Activated CD4-positive, alpha-beta T cell treated with anti-CD3 and anti-CD28 coated beads, Interleukin-2, amount 50 U/mL, for 24 hours (primary cell): ENCODE data around the gene RYK.
"Not testable (repeated sequence)": the region's sequence is repeated elsewhere in the genome, so short reads cannot be mapped to it uniquely, and the experiment has no call there.

Experiments
- DNase-seq, 2 donors: peaks; one replicate each; pipeline ENCODE4 v3.0.0-alpha.2; 2020; ENCODE audit warnings: low read depth in 1 of 2, low spot score in 1 of 2

RYK gene

DNA sequence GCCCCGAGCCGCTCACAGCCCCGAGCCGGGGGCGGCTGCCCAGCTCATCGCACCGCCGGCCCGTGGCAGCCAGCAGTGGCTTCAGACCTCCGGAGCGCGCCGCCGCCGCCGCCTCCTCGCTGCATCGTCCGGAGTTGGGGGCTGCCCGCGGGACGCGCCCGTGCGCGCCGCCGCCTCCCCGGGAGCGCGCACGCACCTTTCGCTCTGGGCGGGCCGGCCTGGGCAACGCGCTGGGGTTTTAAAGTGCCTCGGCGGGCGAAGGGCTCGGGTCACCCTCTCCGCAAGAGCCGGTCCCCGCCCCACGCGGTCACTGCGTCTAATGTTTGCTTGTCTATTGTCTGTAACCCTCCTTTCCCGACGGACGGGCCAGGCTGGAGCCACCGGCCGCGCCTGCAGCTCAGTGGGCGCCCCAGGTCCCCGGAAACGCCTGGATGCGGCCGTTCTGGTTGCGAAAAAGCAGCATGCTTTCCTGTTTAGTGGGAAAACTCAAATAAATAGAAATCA is at the start of gene RYK:
RYK (minus strand) TSS at position 143 of the 504 bp plus-strand sequence. CDS start 205 bp downstream, outside the sequence.
- DNase-seq: peak; percentile 55

DNA sequence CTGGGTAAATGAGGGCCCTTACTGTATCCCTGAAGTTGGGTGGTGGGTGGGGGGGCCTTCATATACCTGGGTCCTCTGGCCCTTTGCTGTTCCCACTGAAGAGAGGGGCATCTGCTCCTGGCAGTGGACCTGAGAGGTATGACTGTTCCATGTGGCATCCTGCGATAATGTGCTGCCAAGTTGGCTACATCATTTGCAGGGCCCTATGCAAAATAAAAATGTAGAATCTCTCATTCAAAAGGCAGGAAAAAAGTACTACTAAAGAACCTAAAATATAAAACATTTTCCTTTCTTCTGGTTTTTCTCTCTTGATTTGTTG is 49.2 kb upstream of the RYK start:
- DNase-seq: no peak

DNA sequence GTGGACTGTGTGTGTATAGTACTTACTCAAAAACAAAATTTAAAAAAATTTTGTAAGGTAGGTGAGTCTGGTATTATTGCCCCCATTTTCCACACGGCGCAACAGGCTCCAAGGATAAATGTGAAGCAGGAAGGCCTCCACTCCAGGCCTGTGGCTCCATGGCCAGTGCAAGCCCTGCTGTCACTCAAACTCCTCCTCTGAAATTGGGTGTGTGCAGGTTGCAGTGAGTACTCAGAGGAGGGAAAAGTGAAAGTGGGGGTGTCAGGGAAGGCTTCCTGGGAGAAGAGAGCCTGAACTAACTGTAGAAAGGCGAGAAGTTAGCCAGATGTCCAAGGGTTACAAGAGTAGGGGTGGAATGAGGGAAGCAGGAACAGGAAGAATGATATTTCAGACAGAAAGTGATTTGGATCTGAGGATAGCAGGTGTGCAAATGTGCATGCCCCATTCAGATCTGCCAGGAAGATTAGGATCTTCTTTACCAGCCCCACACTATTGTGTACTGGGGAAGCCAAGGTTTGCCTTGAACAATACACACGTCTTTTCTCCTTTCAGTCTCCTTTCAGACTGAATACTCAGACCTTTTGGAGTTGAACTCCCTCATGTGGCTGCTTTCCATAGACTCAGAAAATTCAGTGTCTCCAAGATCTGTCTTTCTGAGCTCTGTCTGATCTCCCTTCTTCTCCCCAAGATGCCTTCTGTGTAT is 48.7 kb upstream of the RYK start:
- DNase-seq: no peak

DNA sequence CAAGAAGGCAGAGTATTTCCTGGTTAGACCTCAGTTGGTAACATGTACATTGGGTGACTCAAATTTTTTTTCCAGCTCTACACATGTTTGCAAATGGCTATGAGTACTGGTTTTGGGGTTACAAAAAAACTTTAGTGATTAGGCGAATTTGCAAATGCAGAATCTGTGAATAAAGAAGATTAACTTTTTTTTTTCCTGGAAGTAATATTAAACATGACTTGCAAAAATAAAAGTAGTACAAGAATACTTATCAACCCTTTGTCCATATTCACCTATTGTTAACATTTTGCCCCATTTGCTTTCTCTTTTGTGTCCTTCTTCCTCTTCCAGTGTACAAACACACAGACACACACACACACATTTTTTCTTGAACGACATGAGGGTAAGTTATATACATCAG is 47.6 kb upstream of the RYK start:
- DNase-seq: no peak

DNA sequence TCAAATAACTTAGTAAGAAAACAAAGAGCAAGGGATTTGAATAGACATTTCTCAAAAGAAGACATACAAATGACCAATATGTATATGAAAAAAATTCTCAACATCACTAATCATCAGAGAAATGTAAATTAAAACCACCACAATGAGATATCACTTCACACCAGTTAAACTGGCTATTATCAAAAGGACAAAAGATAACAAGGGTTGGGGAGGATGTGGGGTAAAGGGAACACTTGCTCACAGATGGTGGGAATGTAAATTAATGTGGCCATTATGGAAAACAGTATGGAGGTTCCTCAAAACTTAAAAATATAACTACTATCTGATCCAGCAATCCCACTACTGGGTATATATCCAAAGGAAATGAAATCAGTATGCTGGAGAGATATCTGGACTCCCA is 46.0 kb upstream of the RYK start:
- no peak for DNase-seq

DNA sequence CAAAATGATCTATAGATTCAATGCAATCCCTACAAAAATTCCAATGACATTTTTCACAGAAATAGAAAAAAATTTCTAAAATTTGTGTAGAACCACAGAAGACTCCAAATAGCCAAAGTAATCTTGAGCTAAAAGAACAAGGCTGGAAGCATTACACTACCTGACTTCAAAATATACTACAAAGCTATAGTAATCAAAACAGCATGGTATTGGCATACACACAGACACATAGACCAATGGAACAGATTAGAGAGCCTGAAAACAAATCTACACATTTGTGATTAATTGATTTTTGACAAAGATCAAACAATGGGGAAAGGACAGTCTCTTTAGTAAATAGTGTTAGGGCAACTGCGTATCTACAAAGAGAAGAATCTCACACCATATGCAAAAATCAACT is 45.3 kb upstream of the RYK start:
- no peak for DNase-seq

DNA sequence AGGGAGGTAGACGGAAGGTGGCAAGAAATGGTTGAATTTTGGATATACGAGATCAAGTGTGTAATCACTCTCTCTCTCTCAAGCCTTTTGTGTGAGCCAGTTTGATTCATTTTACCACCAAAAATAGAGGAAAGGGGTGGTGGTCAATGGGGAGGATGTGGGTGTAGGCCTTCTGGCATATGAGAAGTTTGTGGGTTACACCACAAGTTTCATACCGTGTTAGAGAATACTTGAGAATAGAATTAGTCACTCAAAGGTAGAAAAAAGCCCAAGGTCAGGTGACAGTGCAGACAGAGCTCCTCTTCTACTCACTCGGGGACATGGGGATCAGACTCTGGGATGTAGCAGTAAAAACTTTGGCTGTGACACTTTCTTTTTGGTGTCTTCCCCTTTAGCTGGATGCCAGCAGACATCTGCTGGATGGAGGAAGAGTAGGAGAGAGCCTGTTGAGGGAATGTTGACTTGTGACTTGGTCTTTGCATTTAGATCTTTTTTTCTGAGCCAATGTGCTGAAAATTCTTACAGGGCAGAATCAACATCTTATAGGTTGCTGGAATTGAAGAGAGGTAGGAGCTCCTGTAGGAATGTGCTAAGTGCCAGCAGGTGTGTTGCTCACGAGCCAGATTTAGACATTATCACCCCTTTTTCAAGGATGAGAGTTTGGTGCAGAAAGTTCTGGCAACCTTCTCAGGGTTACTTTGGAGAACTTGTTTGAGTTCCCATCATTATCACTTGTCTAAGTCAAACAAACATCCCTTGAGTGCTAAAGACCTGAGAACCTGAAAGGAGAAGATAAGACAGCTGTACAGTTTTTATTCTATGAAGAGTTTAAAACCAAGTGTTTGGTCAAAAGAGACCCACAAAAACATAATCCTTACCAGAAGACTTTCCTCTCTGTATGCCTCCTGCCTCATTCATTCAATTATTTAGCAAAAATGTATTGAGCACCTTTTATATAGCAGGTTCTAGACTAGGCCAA is 43.9 kb upstream of the RYK start:
- peak in 1 of 2 donors; percentile 61 for DNase-seq

DNA sequence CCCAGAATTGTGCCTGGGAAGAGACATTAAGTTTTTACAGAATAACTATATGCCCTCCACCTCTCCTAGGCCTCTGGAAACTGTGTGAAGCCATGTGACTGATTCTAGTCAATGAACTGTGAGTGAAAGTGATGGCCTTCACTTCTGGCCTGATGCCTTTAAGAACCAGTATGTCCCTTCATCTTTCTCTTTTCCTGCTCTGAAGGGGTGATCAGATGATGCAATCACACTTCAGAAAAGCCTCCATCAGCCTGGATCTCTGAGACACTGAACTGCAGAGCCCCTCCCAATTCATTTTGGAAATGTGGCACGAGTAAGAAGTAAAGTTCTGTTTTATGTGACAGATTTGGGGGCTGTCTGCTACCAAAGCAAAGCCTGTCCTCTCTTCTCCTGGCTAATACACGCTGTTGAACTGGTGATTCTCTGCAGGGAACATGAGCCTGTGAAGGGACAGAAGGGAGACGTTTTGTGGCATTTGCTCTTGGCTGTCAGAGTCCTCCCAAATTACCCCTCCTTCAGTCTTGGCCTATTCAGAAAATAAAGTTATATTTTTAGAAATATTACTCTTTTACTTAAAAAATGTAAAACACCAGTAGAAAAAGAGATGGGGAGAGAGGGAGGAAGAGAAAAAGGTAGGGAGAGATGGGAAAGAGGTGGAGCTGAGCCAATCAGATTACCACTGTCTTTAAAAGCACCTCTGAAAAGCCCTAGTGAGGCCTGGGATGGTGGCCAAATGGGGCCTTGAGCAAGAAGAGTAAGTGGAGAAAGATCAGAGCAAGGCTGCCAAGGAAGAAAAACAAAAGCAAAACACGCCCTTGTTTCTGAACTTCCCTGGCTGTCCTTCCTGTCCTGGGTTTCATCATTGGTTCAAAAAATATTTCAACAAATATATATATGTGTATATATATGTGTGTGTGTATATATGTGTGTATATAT is 40.9 kb upstream of the RYK start:
- DNase-seq: no peak

DNA sequence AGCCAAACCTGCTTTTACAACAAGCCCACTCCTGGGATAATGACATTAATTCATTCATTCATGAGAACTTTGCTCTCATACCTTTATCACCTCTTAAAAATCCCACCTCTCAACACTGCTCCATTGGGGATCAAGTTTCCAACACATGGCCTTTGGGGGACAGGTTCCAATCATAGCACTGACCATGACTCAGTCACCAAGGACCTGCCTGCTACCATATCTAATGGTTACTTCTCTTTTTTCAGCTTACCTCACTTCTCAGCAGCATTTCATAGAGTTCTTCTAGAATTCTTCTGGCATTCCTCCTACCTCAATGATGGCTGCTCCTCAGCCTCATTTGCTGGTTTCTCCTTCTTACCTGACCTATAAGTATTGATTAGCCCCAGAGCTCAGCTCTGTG is 36.9 kb upstream of the RYK start:
- DNase-seq: no peak

DNA sequence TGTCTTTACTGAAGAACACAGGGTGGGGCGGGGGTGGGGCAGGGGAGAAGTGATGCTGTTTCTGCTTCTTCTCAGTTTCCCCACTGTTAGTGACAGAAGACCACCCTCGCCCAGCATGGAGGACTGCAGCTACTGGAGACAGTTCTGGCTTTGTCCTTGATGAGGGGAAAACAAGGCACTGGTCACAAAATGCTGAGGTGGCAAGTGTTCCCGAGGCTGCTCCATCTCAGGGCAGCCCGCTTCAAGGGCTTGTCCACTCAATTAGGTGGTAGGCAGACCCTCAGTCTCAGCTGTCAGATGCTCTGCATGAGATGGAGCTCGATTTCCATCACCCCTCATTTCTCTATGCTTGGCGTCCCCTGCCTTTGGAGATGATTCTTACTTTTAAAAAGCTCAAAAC is 33.8 kb upstream of the RYK start:
- DNase-seq: no peak

DNA sequence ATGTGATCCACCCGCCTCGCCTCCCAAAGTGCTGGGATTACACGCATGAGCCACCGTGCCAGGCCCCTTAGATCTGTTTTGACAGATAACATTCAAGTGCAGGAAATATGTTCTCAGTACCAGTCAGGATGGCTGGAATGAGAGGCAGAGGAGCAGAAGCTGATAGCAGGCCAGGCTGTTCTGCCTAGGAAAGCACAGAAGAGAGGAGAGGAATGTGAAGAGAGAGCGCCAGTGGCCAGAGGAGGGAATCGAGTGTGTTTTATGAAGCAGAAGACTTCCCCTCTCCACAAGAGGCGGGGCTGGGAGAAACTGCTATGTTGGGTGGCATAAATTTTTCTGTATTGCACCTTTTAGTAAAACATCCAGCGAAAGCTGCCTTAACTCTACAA is 32.0 kb upstream of the RYK start:
- no peak for DNase-seq

DNA sequence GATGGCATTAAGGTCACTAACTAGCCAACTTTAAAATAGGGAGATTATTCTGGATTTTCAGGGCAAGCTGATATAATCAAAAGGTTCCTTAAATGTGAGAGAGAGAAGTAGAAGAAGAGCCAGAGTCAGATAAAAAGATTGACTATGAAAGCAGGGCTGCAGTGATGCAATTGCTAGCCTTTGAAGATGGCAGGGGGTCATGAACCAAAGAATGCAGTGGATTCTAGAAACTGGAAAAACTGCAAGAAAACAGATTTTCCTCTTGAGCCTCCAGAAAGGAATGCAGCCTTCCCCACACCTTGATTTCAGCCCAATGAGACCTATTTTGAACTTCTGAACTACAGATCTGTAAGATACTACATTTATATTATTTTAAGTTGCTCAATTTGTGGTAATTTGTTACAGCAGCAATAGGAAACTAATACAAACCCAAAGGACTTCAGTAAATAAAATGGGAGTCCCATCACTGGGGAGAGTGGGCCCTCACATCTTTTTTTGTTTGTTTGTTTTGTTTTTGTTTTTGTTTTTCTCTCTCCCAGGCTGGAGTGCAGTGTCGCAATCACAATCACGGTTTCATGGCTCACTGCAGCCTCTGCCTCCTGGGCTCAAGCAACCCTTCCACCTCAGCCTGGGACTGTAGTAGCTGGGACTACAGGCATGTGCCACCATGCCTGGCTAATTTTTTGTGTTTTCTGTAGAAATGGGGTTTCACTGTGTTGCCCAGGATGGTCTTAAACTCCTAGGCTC is 31.4 kb upstream of the RYK start:
- DNase-seq: no peak

DNA sequence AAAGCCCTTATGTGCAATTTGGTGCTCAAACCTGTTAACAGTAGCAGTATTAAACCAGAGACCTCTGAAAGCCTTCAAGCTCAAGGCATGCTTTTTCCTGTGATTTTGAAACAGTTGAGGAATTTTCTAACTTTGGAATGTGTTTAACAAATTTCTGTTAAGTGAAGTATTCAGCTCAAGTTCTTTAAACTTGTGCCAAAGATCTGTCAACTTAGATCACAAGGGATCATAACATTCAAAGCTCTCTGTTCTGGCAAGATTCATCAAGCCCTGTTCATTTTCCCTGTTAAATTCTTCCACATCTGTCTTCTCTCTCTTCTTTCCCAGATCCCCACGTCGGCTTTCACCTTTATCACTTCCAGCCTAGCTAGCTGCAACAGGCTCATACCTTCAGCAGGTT is 28.8 kb upstream of the RYK start:
- DNase-seq: no peak

DNA sequence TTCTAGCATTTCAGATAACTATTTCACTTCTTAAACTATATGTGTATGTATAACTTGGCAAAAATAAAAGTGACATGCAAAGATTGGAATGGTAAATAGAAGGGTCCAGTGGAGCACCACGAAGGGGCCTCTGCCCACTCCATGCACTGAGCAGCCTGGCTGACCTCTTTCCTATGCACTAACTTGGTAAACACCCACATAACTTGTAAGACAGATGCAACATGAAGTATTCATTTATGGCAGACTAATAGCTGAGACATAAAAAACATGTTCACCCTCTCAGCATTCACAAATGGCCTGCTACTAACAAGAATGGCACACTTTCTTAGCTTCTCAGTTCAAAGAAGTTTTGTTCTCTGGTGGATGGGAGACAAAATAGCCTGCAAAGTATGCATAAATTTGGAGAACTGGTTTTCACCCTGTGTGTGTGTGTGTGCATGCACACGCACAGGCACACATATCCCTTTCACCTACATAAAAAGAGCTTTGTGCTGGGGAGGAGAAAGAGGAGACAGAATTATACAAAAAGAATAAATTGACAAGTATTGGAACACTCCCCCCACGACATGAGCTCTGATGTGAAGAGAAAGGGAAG is 26.5 kb upstream of the RYK start:
- no peak for DNase-seq

DNA sequence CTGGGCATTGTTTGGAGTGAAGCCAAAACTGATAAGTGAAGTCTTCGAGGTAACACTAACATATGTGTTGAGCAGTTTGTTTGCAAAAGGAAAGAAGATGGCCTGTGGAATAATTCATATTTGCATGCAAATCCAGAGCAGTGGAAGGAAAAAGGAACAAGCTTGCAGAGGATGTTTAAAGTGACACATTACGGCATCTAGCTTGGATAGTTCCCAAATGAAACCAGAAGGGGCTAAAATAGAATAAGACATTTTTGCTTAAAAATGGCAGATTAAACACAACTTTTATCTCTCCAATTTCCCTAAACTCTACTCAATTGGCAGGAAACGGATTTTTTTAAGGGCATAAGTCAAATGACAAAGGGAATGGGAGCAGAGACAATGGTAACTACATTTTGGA is 25.4 kb upstream of the RYK start:
- no peak for DNase-seq

DNA sequence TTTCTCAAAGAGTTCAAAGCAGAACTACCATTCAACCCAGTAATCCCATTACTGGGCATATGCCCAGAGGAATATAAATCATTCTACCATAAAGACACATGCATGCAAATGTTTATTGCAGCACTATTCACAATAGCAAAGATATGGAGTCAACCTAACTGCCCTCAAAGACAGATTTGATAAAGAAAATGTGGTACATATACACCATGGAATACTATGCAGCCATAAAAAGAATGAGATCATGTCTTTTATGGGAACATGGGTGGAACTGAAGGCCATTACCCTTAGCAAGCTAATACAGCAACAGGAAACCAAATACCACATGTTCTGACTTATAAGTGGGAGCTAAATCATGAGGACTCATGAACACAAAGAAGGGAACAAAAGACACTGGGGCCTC is 24.5 kb upstream of the RYK start:
- DNase-seq: not testable (repeated sequence)

DNA sequence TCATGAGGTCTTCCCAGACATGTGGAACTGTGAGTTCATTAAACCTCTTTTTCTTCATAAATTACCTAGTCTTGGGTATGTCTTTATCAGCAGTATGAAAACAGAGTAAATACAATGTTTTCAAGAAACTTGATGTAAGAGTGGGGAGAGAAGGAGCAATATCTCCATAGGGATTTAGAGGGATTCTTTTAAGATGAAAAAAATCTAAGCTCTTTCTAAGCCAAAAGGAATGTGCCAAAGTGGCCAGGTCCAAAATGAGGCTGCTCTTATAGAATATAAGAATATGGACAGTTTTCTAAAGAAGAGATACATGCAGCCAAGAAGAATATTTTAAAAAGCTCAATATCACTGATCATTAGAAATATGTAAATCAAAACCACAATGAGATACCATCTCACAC is 23.9 kb upstream of the RYK start:
- DNase-seq: no peak

DNA sequence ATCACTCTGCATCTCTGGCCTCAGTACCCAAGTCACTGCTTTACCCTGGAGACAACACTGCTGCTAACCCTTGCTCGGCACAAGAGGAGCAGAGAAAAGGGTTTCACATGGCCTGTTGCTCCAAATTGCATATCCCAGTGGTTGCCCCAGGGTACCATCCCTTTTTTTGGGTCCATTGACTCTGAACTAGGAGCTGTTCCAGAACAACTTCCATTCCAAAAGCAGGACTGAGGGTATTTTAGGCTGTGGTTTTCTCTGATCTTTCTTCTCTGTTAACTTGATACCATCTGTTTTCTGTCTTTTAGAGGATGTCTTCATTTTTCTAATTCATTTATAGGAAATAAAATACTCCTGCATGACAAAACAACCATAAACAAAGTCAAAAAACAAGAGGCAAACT is 17.3 kb upstream of the RYK start:
- no peak for DNase-seq

DNA sequence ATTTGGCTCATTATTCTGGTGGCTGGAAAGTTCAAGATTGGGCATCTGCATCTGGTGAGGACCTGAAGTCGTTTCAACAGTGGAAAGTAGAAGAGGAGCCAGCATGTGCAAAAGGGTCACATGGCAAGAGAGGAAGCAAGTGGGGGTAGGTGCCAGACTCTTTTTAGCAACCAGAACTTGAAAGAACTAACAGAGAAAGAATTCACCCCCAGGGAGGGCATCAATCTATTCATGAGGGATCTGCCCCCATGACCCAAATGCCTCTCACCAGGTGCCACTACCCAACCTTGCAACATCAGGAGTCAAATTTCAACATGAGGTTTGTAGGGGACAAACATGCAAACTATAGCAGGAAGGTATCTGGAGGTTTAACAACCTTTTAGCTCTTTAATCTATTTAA is 10.3 kb upstream of the RYK start:
- DNase-seq: no peak

DNA sequence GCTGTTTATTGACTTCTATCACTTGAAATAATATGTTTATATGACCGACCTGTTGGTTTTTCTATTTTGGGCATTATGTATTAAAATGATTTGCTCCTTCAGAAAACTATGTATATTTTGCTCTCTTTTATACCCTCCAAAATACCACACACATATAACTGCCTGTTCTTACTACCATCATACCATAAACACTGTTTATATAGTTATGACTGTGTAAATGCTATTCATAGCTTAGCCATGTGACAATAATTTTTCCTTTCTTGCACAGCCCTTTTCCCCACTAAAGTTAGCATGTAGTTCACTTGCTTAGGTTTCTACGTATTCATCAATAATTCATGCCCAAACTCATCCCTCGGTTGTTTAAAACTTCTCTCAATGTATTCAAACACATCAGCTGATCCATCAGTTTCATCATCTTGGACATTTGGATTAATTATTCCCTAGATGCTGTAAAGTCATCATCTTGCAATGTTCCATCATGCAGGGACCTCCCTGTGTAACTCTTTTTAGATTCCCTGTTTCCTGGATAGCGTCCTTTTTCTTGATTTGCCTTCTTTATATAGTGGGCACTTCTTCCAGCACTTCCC is 8.2 kb upstream of the RYK start:
- no peak for DNase-seq
